Panc1 (cell line): ENCODE measurements around the gene ZYX.

ENCODE experiments used
- POLR2AphosphoS5 ChIP-seq: IDR thresholded peaks from 2 replicates; pipeline ENCODE4 v1.6.1; 2012; ENCODE audit warnings: mild to moderate bottlenecking, low read depth, low read length, moderate library complexity
- SIN3A ChIP-seq: IDR thresholded peaks from 2 replicates; pipeline ENCODE4 v1.6.1; 2012; ENCODE audit warnings: low read depth, mild to moderate bottlenecking, low read length, moderate library complexity, borderline replicate concordance; ENCODE audit not compliant: insufficient read depth
- TF ChIP-seq, protein P1 (sequence below): fragments of 450-650 bp; IDR thresholded peaks from 2 replicates; pipeline ENCODE4 v1.5.1; 2017; ENCODE audit warnings: mild to moderate bottlenecking
- TF ChIP-seq, protein P2 (sequence below), 2 experiments: IDR thresholded peaks; 2 replicates each; pipeline ENCODE4 v1.6.1; 2011 to 2012; ENCODE audit warnings: low read depth in 2 of 2, control low read depth in 1 of 2, low read length in 1 of 2, mild to moderate bottlenecking in 1 of 2, moderate library complexity in 1 of 2; ENCODE audit not compliant: insufficient read depth in 1 of 2

DNA sequence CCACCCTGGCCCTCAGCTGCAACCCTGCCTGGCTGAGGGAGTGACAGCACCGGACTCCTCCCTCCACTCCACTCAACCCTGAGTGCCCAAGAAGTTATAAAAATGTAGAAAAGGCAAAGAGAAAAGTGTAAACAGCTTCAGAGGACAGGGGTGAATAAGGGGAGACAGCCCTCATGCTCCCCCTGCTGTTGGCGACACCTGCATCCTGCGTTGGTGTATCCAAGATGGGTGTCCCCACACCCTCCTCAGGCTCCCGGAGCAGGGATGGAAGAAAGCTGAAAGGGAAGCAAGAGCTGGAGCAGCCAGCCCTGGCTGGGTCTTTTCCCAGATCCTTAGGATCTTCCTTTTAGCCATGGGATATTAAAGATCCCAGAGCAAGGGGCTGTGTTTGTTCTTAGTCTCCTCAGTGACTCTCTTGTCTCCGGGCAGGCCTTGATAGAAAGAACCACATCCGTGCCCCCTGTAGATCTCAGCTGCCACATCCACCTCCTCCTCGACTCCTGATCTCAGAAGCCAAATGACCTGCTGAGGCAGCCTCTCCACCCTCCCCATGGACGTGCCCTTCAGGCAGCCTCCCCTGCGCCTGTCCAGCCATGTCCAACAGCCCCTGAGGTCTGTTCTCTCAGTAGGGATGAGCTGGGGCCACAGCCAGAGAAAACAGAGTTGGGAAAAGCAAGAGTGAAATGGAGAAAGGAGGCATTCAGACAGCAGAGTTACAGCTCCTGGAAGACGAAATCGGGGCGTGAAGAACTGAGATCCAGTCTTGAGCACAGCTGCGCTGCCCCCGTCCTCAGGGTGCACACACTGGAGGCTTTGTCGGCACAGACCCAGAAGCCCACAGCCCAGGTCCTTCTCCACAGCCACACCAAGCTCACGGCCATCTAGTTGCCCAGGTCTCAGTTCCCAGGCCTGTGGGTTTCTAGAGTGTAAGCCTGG lies 25.4 kb upstream of the ZYX start:
- TF ChIP-seq, protein P1, sequence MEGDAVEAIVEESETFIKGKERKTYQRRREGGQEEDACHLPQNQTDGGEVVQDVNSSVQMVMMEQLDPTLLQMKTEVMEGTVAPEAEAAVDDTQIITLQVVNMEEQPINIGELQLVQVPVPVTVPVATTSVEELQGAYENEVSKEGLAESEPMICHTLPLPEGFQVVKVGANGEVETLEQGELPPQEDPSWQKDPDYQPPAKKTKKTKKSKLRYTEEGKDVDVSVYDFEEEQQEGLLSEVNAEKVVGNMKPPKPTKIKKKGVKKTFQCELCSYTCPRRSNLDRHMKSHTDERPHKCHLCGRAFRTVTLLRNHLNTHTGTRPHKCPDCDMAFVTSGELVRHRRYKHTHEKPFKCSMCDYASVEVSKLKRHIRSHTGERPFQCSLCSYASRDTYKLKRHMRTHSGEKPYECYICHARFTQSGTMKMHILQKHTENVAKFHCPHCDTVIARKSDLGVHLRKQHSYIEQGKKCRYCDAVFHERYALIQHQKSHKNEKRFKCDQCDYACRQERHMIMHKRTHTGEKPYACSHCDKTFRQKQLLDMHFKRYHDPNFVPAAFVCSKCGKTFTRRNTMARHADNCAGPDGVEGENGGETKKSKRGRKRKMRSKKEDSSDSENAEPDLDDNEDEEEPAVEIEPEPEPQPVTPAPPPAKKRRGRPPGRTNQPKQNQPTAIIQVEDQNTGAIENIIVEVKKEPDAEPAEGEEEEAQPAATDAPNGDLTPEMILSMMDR, result no peak
- no peak for TF ChIP-seq POLR2AphosphoS5
- TF ChIP-seq SIN3A, result no peak
- TF ChIP-seq, protein P2, sequence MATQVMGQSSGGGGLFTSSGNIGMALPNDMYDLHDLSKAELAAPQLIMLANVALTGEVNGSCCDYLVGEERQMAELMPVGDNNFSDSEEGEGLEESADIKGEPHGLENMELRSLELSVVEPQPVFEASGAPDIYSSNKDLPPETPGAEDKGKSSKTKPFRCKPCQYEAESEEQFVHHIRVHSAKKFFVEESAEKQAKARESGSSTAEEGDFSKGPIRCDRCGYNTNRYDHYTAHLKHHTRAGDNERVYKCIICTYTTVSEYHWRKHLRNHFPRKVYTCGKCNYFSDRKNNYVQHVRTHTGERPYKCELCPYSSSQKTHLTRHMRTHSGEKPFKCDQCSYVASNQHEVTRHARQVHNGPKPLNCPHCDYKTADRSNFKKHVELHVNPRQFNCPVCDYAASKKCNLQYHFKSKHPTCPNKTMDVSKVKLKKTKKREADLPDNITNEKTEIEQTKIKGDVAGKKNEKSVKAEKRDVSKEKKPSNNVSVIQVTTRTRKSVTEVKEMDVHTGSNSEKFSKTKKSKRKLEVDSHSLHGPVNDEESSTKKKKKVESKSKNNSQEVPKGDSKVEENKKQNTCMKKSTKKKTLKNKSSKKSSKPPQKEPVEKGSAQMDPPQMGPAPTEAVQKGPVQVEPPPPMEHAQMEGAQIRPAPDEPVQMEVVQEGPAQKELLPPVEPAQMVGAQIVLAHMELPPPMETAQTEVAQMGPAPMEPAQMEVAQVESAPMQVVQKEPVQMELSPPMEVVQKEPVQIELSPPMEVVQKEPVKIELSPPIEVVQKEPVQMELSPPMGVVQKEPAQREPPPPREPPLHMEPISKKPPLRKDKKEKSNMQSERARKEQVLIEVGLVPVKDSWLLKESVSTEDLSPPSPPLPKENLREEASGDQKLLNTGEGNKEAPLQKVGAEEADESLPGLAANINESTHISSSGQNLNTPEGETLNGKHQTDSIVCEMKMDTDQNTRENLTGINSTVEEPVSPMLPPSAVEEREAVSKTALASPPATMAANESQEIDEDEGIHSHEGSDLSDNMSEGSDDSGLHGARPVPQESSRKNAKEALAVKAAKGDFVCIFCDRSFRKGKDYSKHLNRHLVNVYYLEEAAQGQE (IDR thresholded peaks at IDR 0.05; ENCODE audit: insufficient read depth in 1 of 2, low read depth in 2 of 2, low read length in 1 of 2), result no peak
